ENCODE measurements around the gene LMO7. TPM values are rescaled to one million over a fixed set of nuclear protein-coding genes. Genes with fewer than 3 reads are reported as not detected.

LMO7 gene
- total RNA-seq, 2 donors from 2014 or later: 118 to 193 TPM

DNA sequence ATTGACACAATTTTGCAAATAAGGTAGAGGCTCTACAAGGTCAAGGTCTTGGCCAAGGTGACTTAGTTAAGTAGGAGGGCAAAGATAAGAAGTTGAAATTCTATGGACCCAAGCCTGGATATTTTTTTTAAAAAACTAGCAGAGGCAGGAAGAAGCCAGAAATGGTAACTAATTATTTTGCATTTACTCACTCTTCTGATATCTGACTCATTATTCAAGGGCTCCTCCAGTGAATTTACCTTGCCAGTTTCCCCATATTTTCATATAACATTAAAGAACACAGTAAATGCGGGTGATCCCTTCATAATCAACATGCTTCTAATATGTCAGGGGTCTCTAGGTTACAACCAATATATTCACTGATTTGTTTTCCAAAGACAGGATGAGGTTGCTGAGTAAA, 246.1 kb downstream of the LMO7 start:
- no peak for TF ChIP-seq CTCF (IDR thresholded peaks at IDR 0.05)
- Histone ChIP-seq H3K36me3 (no peaks in the 10 kb centered on the region), H3K27me3 (no peaks in the 10 kb centered on the region), H3K27ac (no peak overlapping the region), H3K9me3 (no peaks in the 10 kb centered on the region), H3K9ac (ENCODE audit: low read depth in 2 of 2, low read length in 2 of 2) (no peak overlapping the region), H3K4me3 (no peak overlapping the region), H3K4me1 (no peaks in the 10 kb centered on the region)
- DNase-seq: no peak
- intact Hi-C loops (cut with DNase I): no loop called here

DNA sequence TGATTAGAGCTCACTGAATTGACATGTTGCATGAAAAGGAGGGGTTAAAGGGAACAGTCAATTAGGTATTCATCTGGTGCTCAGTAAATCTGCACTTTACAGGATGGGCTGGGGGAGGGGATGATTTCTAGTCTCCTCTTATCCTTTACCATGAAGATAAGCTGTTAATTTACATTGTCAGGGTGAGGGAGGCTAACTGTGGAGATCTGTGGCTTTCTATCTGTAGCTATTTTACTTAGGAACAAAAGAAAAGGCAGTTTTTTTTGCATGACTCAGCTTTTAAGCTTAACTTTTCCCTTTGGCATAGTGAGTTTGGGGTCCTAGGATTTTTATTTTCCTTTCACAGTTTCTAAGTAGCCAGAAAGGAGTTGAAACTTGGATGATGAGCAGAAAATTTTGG, 253.3 kb downstream of the LMO7 start:
- TF ChIP-seq CTCF (IDR thresholded peaks at IDR 0.05): no peak
- Histone ChIP-seq H3K4me1 (no peaks in the 10 kb centered on the region), H3K9me3 (no peaks in the 10 kb centered on the region), H3K36me3 (no peaks in the 10 kb centered on the region), H3K27ac (no peak overlapping the region), H3K9ac (ENCODE audit: low read depth in 2 of 2, low read length in 2 of 2) (no peak overlapping the region), H3K4me3 (no peak overlapping the region), H3K27me3 (no peaks in the 10 kb centered on the region)
- no peak for DNase-seq
- intact Hi-C loops (cut with DNase I): no loop called here

GRCh38 chr13:75895168-75895567, 259.0 kb downstream of the LMO7 start:
- intact Hi-C loops (cut with DNase I): no loop called here
- Histone ChIP-seq H3K9me3 (no peaks in the 10 kb centered on the region), H3K4me1 (no peaks in the 10 kb centered on the region), H3K4me3 (no peak overlapping the region), H3K27ac (no peak overlapping the region), H3K36me3 (no peaks in the 10 kb centered on the region), H3K27me3 (no peaks in the 10 kb centered on the region), H3K9ac (ENCODE audit: low read depth in 2 of 2, low read length in 2 of 2) (no peak overlapping the region)
- no peak for TF ChIP-seq CTCF (IDR thresholded peaks at IDR 0.05)
- no peak for DNase-seq

GRCh38 chr13:75896271-75896670, 260.1 kb downstream of the LMO7 start:
- no peak for DNase-seq
- H3K36me3 ChIP-seq: no peaks in the 10 kb centered on the region
- H3K27ac ChIP-seq: no peak overlapping the region
- intact Hi-C loops (cut with DNase I): no loop called here
- no peaks in the 10 kb centered on the region for H3K4me1 ChIP-seq
- no peaks in the 10 kb centered on the region for H3K27me3 ChIP-seq
- H3K9me3 ChIP-seq: no peaks in the 10 kb centered on the region
- TF ChIP-seq CTCF (IDR thresholded peaks at IDR 0.05): no peak
- no peak overlapping the region for H3K4me3 ChIP-seq
- no peak overlapping the region for H3K9ac ChIP-seq (ENCODE audit: low read depth in 2 of 2, low read length in 2 of 2)

DNA sequence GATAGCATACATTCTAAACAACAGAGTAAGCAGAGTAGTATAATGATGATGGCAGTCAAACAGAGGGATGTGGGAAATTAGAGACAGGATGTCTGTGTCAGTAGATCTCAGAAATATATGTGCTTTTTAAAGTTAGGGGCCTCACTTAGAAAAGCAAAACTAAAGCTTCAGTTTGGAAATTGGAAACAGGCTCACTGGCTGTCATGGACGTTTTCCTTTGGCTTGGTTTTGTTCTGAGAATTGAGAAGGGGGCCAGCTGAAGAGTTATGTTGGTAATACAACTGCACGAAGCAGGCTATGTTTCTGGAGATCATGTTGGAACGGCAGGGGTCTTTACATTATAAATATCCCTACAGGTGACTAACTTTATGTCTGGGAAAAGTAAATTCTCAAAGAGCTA, 261.3 kb downstream of the LMO7 start:
- no peaks in the 10 kb centered on the region for H3K4me1 ChIP-seq
- intact Hi-C loops (cut with DNase I): no loop called here
- H3K27me3 ChIP-seq: no peaks in the 10 kb centered on the region
- no peak for DNase-seq
- no peaks in the 10 kb centered on the region for H3K9me3 ChIP-seq
- no peak overlapping the region for H3K9ac ChIP-seq (ENCODE audit: low read depth in 2 of 2, low read length in 2 of 2)
- H3K27ac ChIP-seq: no peak overlapping the region
- H3K4me3 ChIP-seq: no peak overlapping the region
- TF ChIP-seq CTCF (IDR thresholded peaks at IDR 0.05): no peak
- H3K36me3 ChIP-seq: no peaks in the 10 kb centered on the region

GRCh38 chr13:75901501-75901900, 265.4 kb downstream of the LMO7 start:
- no peak overlapping the region for H3K4me3 ChIP-seq
- no peaks in the 10 kb centered on the region for H3K9me3 ChIP-seq
- no peak for DNase-seq
- intact Hi-C loops (cut with DNase I): no loop called here
- TF ChIP-seq CTCF (IDR thresholded peaks at IDR 0.05): no peak
- no peaks in the 10 kb centered on the region for H3K36me3 ChIP-seq
- H3K27ac ChIP-seq: no peak overlapping the region
- no peaks in the 10 kb centered on the region for H3K27me3 ChIP-seq
- H3K9ac ChIP-seq (ENCODE audit: low read depth in 2 of 2, low read length in 2 of 2): no peak overlapping the region
- H3K4me1 ChIP-seq: no peaks in the 10 kb centered on the region

Data from colonic mucosa (tissue), 4 donors.